H9 (cell line): ENCODE measurements around the gene PLXNA2. TPM values are rescaled to one million over a fixed set of nuclear protein-coding genes. Genes with fewer than 3 reads are reported as not detected.

Experiments
- DNase-seq: peaks from one replicate; pipeline ENCODE4 v3.0.0-alpha.2; 2017
- H2AFZ ChIP-seq: one replicate; pipeline ENCODE4 v1.6.1; 2013; ENCODE audit warnings: mild to moderate bottlenecking, low read length, control low read depth, moderate library complexity
- H2AK5ac ChIP-seq: 2 replicates; pipeline ENCODE4 v1.6.1; 2013; ENCODE audit warnings: low read length, control low read depth, mixed read lengths; ENCODE audit not compliant: insufficient read length
- H2BK120ac ChIP-seq: one replicate; pipeline ENCODE4 v1.6.1; 2013; ENCODE audit warnings: low read depth, mild to moderate bottlenecking, low read length, control low read depth, inconsistent platforms; ENCODE audit not compliant: poor library complexity, severe bottlenecking
- H2BK12ac ChIP-seq: 2 replicates; pipeline ENCODE4 v1.6.1; 2013; ENCODE audit warnings: low read length, control low read depth, mixed read lengths, low read depth; ENCODE audit not compliant: insufficient read length
- H2BK15ac ChIP-seq: 2 replicates; pipeline ENCODE4 v1.6.1; 2013; ENCODE audit warnings: low read depth, low read length, control low read depth
- H2BK20ac ChIP-seq: one replicate; pipeline ENCODE4 v1.6.1; 2013; ENCODE audit warnings: low read depth, mild to moderate bottlenecking, low read length, control low read depth, inconsistent platforms; ENCODE audit not compliant: poor library complexity, severe bottlenecking
- H2BK5ac ChIP-seq: 2 replicates; pipeline ENCODE4 v1.6.1; 2013; ENCODE audit warnings: low read length, control low read depth, mixed read lengths; ENCODE audit not compliant: insufficient read length
- H3K14ac ChIP-seq: 2 replicates; pipeline ENCODE4 v1.6.1; 2013; ENCODE audit warnings: low read length, control low read depth; ENCODE audit not compliant: insufficient read depth
- H3K18ac ChIP-seq: 2 replicates; pipeline ENCODE4 v1.6.1; 2013; ENCODE audit warnings: low read depth, mild to moderate bottlenecking, mixed read lengths, low read length, control low read depth; ENCODE audit not compliant: insufficient read length
- H3K23ac ChIP-seq: 2 replicates; pipeline ENCODE4 v1.6.1; 2013; ENCODE audit warnings: low read length, control low read depth, mixed read lengths, low read depth; ENCODE audit not compliant: insufficient read length
- H3K23me2 ChIP-seq: 2 replicates; pipeline ENCODE4 v1.6.1; 2013; ENCODE audit warnings: low read depth, mild to moderate bottlenecking, mixed read lengths, low read length, control low read depth; ENCODE audit not compliant: insufficient read length, poor library complexity, severe bottlenecking
- H3K27ac ChIP-seq: 2 replicates; pipeline ENCODE4 v1.5.1; 2013; ENCODE audit warnings: low read length, control low read depth, mixed read lengths, low read depth; ENCODE audit not compliant: insufficient read length
- H3K27me3 ChIP-seq: 2 replicates; pipeline ENCODE4 v1.6.1; 2013; ENCODE audit warnings: low read length, control low read depth, inconsistent platforms; ENCODE audit not compliant: insufficient read depth
- H3K4ac ChIP-seq: 2 replicates; pipeline ENCODE4 v1.6.1; 2013; ENCODE audit warnings: low read depth, mild to moderate bottlenecking, control low read depth, inconsistent platforms, low read length, moderate library complexity
- H3K4me1 ChIP-seq: 2 replicates; pipeline ENCODE4 v1.6.1; 2013; ENCODE audit warnings: low read length, control low read depth, inconsistent platforms; ENCODE audit not compliant: insufficient read depth
- H3K4me2 ChIP-seq: 2 replicates; pipeline ENCODE4 v1.6.1; 2013; ENCODE audit warnings: low read length, control low read depth, mixed read lengths; ENCODE audit not compliant: insufficient read length, insufficient read depth
- H3K56ac ChIP-seq: 2 replicates; pipeline ENCODE4 v1.6.1; 2013; ENCODE audit warnings: low read depth, mild to moderate bottlenecking, mixed read lengths, low read length, control low read depth; ENCODE audit not compliant: insufficient read length
- H3K79me1 ChIP-seq: 2 replicates; pipeline ENCODE4 v1.6.1; 2013; ENCODE audit warnings: low read depth, mild to moderate bottlenecking, moderate library complexity, low read length, control low read depth, inconsistent platforms; ENCODE audit not compliant: insufficient read depth, poor library complexity, severe bottlenecking
- H3K79me2 ChIP-seq: 2 replicates; pipeline ENCODE4 v1.6.1; 2013; ENCODE audit warnings: low read length, control low read depth, inconsistent platforms; ENCODE audit not compliant: insufficient read depth
- H3K9ac ChIP-seq: 2 replicates; pipeline ENCODE4 v1.6.1; 2013; ENCODE audit warnings: low read length, control low read depth, mixed read lengths; ENCODE audit not compliant: insufficient read length; ENCODE audit errors: extremely low read depth
- H3K9me3 ChIP-seq: one replicate; pipeline ENCODE4 v1.6.1; 2013; ENCODE audit warnings: low read depth, low read length, inconsistent platforms; ENCODE audit not compliant: control insufficient read depth
- H3T11ph ChIP-seq: one replicate; pipeline ENCODE4 v1.6.1; 2013; ENCODE audit warnings: mild to moderate bottlenecking, low read length, control low read depth, inconsistent platforms
- H4K20me1 ChIP-seq: one replicate; pipeline ENCODE4 v1.6.1; 2013; ENCODE audit not compliant: control insufficient read depth, insufficient read length, insufficient read depth
- H4K5ac ChIP-seq: 2 replicates; pipeline ENCODE4 v1.6.1; 2013; ENCODE audit warnings: low read depth, mild to moderate bottlenecking, mixed read lengths, low read length, control low read depth; ENCODE audit not compliant: insufficient read length
- H4K8ac ChIP-seq: replicated peaks from 2 replicates; pipeline ENCODE4 v1.6.1; 2013; ENCODE audit warnings: low read length, control low read depth, mixed read lengths, low read depth; ENCODE audit not compliant: insufficient read length
- H4K91ac ChIP-seq: 2 replicates; pipeline ENCODE4 v1.6.1; 2013; ENCODE audit warnings: low read depth, mild to moderate bottlenecking, moderate library complexity, mixed read lengths, low read length, control low read depth; ENCODE audit not compliant: insufficient read length
- H3K27ac Mint-ChIP-seq, 3 experiments: 2 replicates in 2 of 3; 3 replicates in 1 of 3; pipeline ENCODE4 v1.8.0; 2020 to 2021; ENCODE audit warnings: mixed read lengths in 3 of 3, mild to moderate bottlenecking in 1 of 3, moderate library complexity in 1 of 3
- H3K27me3 Mint-ChIP-seq: 2 replicates; pipeline ENCODE4 v1.8.0; 2021; ENCODE audit warnings: low read depth, mild to moderate bottlenecking, moderate library complexity, mixed read lengths
- H3K36me3 Mint-ChIP-seq, 3 experiments: 2 replicates in 2 of 3; 3 replicates in 1 of 3; pipeline ENCODE4 v1.8.0; 2020 to 2021; ENCODE audit warnings: low read depth in 3 of 3, mixed read lengths in 3 of 3; ENCODE audit not compliant: insufficient read depth in 1 of 3
- H3K4me1 Mint-ChIP-seq, 2 experiments: 2 replicates each; pipeline ENCODE4 v1.8.0; 2020; ENCODE audit warnings: mixed read lengths in 2 of 2
- H3K4me3 Mint-ChIP-seq, 2 experiments: 2 replicates in 1 of 2; 3 replicates in 1 of 2; pipeline ENCODE4 v1.8.0; 2020 to 2021; ENCODE audit warnings: mild to moderate bottlenecking in 2 of 2, mixed read lengths in 2 of 2, moderate library complexity in 1 of 2
- H3K9me3 Mint-ChIP-seq, 2 experiments: 2 replicates in 1 of 2; 3 replicates in 1 of 2; pipeline ENCODE4 v1.8.0; 2020; ENCODE audit warnings: mild to moderate bottlenecking in 2 of 2, mixed read lengths in 2 of 2, moderate library complexity in 1 of 2
- CTCF ChIP-seq: fragments of 200-600 bp; sonication (generic); conservative IDR thresholded peaks from 3 replicates; pipeline ENCODE4 v1.8.0; 2021; ENCODE audit warnings: antibody characterized with exemption, mild to moderate bottlenecking
- WGBS: extraction: QIAGEN DNeasy Blood & Tissue Kit; methylation state at CpG from one replicate; pipeline ENCODE4 v1.1.7; 2013; ENCODE audit warnings: missing lambda C conversion rate, low lambda C conversion rate, mixed read lengths; ENCODE audit not compliant: insufficient read length; ENCODE audit errors: extremely low coverage; 5-methylcytosine and 5-hydroxymethylcytosine counted together
- total RNA-seq: library from RNA; stranded (reverse); gene quantifications from 2 replicates; pipeline ENCODE4 v1.2.1, GENCODE V29; 2021

Gene PLXNA2
- total RNA-seq, 1 experiment from 2014 or later: 0.57 TPM

GRCh38 chr1:208194944-208195343 is 49.2 kb downstream of the PLXNA2 start:
- no peak overlapping the region for H3K9ac ChIP-seq
- no peaks in the 10 kb centered on the region for H3K23me2 ChIP-seq
- Mint-ChIP-seq H3K27ac (no peak overlapping the region), H3K27me3 (no peaks in the 10 kb centered on the region), H3K36me3 (no peaks in the 10 kb centered on the region; a peak in 1 of 7 replicates), H3K4me3 (no peak overlapping the region), H3K4me1 (peaks cover 6 to 11% of the 10 kb centered on the region in 2 experiments), H3K9me3 (no peaks in the 10 kb centered on the region; a peak in 1 of 5 replicates)
- H3K4me2 ChIP-seq: no peak overlapping the region
- H2BK12ac ChIP-seq: no peak overlapping the region
- DNase-seq: no peak
- H2BK120ac ChIP-seq: no peak overlapping the region
- H2BK20ac ChIP-seq: no peak overlapping the region
- no peak overlapping the region for H3K23ac ChIP-seq
- no peak overlapping the region for H4K91ac ChIP-seq
- WGBS: no CpG with 5 or more reads among the region's 3 CpGs
- H3K79me2 ChIP-seq: no peaks in the 10 kb centered on the region
- no peak overlapping the region for H3K27ac ChIP-seq
- no peak overlapping the region for H4K8ac ChIP-seq
- no peak overlapping the region for H2BK15ac ChIP-seq
- no peak overlapping the region for H2BK5ac ChIP-seq
- no peak overlapping the region for H2AK5ac ChIP-seq
- no peak overlapping the region for H3K4ac ChIP-seq
- H3K9me3 ChIP-seq: no peaks in the 10 kb centered on the region
- H3T11ph ChIP-seq: no peak overlapping the region
- no peak overlapping the region for H3K14ac ChIP-seq
- H2AFZ ChIP-seq: no peak overlapping the region
- no peaks in the 10 kb centered on the region for H3K79me1 ChIP-seq
- no peaks in the 10 kb centered on the region for H3K27me3 ChIP-seq
- no peaks in the 10 kb centered on the region for H3K4me1 ChIP-seq
- no peaks in the 10 kb centered on the region for H4K20me1 ChIP-seq
- no peak for TF ChIP-seq CTCF
- no peak overlapping the region for H4K5ac ChIP-seq
- no peak overlapping the region for H3K56ac ChIP-seq
- H3K18ac ChIP-seq: no peak overlapping the region
